Amniotic stem cell (primary cell): ENCODE data around the gene VAMP5.
"Not testable (repeated sequence)": the region's sequence is repeated elsewhere in the genome, so short reads cannot be mapped to it uniquely, and the experiment has no call there.

Experiments used
- DNase-seq: peaks from one replicate; lab custom pipeline; 2025; lab: John Stamatoyannopoulos, UW

Gene VAMP5

DNA sequence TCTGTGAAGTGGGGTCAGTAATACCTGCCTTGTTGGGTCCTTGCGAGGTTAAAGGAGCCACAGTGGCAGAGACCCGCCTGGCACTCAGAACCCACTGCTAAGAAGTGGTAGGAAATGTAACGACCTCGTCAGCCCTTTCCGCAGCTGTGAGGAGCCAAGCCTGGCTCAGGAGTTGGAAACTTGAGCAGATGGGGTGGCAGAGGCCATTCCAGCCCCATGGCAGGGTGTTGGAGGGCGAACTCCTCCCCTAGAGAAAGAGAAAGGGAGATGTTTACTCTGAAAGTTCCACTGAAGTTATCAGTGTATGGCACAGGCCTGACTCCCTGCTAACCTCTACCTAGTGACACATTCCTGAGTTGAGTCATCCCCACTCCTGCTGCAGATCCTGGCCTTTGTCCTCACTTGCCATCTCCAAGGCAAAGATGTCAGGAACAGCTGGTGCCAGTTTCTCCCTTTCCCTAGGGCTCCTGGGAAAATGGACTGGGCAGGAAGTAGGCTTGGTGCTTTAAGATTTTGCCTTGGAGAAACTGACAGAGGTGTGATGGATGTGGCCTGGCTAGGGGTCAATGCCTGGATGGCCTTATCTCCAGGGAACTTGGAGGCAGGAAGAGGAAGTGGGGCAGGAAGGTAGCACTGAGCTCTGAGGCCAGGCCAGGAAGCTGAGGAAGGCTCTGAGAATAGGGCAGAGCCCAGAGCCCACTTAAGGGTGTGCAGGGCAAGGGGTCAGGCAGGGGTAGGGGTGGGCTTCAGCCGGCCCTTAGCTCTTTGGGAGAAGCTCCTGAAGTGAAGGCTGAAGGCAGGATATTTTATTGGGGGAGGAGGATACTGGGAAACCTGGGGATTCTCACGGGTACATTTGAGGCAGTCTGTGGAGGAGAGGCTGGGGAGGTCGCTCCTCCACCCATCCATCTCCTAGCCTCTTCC, 888 bp downstream of the VAMP5 start:
- DNase-seq, result no peak

DNA sequence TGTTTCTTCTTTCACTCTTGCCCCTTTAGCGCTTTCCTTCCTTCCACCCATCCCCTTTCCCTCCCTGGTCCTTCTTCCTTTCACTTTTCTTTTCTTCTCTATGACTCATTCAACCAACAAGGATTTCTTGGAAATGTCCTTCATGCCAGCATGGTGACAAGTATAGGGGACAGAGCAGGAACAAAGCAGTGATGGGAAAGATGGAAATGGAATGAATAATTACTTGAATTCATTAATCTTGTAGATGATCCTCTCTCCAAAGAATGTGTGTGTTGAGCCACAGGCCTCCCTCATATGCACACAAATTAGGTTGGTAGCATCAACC, 1.5 kb downstream of the VAMP5 start:
- DNase-seq, result no peak

DNA sequence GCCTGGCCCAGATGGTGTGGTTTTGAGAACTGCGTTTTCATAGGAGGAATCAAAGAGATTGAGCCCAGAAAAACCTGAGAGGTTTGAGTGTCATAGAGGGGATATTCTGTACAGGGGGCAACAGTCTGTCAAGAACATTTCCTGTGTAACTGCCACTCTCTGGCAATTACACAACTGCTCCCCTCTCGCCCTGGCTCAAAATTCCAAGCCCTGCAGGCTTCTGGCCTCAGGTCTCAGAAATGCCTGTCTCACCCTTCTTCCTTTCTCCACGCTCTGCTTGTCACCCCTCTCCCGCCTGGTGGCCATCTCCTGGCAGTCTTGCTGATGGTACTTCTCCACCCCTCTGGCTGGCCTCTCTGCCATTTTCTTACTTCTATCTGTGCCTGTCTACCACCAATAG, 4.0 kb downstream of the VAMP5 start:
- DNase-seq, result no peak

DNA sequence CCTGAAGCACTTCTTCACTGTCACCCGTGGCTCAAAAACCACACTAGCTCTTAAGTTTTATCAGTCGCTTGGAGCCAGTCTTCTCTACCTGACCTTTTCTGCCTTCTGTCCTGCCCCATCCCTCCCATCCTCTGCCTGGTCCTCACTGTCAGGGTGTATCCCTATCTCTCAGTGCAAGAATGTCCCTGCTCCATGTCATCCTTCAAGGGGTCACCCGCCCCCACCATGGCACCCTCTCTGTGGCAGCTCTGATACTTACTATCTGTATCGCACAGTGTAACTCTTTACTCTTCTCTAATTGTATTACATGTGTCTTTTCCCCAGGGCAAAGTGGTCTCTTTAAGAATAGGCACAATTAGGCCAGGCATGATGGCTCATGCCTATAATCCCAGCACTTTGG, 4.4 kb downstream of the VAMP5 start:
- DNase-seq, result no peak

DNA sequence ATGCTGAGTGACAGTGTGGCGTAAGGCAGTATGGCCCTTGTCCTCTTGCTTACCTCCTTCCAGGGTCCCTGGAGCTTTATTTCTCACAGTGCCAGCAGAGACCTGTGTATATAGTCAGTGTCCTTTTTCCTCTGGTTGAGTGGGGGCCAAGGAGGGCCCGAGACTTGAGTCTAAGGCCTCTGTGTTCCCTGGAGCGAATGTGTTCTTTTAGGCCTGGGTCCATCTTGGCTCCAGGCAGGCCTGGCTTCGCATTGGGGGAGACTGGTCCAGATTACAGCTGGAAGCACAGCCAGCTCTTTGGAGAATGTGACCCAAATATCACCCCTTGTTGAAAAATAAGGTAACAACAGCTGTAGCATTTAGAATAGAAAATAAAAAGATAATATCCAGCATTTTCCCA, 5.0 kb downstream of the VAMP5 start:
- no peak for DNase-seq

DNA sequence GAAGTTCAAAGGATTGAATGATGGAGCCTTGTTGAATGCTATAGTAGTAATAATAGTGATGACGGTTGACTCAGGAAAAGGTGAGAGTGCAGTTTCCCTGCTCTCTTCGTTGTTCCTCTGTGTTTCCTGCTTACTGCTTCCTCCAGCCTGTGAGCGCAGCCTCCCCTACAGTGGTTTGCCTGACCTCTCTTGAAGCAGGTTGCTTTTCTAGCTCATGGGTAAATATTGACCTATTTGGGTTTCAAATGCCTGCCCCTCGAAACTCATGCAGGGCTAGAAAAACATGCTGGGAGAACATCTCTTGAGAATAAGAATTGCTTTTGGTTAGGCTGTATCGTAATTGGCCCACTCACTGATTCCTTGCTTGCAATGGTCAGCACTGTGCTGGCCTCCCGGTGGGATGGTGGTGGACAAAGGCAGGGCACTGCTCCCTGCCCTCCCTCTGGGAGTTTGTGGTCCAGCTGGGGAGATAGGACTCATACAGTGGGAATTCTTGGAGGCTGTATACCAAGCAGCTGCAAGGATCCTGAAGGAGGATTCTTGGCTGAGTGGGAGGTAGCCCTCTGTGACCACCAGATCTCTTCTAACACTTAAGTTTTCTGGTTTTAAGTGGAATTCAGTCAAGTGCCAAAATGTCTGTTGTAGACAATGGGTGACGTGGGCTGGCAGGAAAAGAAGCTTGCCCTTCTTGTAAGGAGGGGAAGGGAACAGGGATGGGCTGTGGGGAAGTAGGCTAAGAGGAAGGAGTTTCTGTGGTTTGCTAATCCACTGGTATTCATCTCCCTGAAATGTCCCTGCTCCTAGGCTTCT, 6.0 kb downstream of the VAMP5 start:
- DNase-seq, result no peak

DNA sequence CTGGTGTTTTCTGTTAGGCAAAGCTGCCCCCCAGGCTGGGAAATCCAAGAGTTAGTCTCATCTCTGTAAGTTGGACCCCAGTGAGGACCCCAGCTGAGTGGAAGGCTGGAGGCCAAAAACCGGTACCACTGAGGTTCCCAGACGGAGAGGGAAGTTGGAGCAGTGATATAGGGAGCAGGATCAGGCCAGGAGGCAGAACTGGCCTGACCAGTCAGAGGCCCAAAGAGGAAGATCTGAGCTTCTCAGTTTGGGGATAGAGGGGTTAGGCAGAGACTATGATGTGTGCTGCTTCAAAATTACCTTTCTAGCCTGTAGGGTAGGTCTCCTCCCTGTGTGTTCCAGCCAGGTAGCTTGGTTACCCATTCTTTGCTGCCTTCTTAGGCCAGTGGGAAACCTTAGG, 6.7 kb downstream of the VAMP5 start:
- DNase-seq, result no peak

DNA sequence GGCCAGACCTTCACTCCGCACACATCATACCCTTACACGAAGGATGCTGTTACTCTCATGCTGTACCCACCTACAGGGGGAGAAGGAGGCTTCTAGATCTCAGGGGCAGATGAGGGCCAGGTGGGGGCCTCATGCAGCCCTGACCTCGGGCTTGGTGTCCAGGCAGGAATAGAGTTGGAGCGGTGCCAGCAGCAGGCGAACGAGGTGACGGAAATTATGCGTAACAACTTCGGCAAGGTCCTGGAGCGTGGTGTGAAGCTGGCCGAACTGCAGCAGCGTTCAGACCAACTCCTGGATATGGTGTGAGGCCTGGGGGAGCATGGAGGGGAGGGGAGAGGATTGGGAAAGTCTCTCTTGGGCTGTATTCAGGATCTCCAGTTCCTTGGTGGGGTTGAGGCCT, 7.3 kb downstream of the VAMP5 start:
- no peak for DNase-seq

DNA sequence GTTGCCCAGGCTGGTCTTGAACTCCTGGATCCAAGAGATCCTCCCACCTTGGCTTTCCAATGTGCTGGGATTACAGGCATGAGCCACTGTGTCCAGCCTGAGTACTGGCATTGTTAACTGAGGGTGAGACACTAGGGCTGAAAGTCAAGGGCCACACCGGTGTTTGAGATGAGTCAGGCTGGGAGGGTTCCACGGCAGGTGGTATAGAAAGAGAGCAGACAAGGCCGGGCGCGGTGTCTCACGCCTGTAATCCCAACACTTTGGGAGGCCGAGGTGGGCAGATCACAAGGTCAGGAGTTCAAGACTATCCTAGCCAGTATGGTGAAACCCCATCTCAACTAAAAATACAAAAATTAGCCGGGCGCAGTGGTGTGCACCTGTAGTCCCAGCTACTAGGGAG, 8.1 kb downstream of the VAMP5 start:
- DNase-seq, result not testable (repeated sequence)

DNA sequence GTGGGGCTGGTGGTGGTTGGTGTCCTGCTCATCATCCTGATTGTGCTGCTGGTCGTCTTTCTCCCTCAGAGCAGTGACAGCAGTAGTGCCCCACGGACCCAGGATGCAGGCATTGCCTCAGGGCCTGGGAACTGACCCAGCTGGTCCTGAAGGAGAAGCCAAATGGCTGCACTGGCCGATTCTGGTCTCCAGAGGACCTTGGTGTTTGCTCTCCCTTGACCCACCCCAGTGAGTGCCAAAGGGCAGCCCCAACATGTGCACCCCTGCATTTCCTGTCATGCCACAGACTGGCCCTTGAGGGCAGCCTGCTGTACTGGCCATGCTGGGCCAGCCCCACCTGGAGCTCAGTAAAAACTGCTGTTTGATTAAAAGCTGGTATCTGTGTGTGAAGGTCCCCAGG, 8.8 kb downstream of the VAMP5 start:
- no peak for DNase-seq

DNA sequence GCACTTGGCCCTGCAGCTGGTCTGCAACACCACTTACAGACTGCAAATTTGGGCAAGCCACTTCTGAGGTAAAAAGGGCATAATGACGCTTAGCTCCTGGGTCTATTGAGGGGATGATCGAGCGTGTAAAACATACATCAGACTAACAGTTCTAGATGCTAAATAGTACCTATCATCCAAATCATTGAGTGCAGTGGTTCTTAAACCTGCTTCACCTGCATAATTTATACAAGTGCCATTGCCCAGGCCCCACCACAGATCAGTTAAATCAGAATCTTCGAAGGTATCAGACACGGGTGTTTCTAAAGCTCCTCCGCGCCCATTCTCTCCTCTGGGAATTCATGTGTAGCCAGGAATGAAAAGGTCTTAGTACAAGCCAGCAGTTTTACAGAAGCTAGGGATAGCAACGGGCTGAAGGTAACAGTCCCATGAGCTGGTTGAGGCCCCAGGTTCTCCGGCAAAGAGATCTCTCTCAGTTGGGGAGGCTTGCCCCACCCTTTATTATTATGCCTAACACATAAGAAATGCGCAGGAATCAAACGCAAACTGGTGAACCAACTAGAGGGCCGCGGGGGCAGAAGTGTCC, 10.6 kb downstream of the VAMP5 start:
- DNase-seq, result no peak

DNA sequence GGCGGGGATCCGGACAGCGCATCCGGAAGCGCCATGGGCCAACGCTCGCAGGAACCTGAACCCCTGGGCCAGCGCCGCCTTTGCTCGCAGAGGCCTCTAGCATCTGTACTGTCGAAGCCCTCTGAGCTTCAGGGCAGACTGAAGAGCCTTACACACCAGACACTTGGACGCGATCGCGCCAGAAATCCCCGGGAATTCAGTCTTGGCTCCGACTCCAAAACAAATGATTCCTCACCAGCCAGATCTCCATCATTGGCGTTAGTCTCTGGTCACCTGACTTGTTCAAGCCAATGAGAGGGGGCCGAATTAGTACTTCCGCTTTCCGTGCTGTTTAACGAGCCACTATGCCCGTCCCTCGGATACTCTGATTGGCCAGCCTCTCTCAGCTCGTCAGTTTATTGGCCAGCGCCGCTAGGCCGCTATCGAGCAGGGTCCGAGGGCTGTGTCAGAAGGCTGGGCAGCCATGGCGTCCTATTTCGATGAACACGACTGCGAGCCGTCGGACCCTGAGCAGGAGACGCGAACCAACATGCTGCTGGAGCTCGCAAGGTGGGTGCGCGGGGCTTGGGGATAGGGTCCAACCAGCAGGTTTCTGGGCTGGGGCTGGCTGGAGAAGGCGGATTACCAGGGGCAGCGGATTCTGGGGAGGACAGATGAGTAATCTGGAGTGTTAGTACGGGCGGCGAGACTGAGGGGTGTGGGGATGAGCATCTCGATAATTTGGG, 11.2 kb downstream of the VAMP5 start, which contains the start of gene RNF181:
RNF181 (plus strand) TSS at position 445 of the 725 bp plus-strand sequence; CDS start at position 464, 19 bp downstream.
- DNase-seq, result peak; percentile 97

DNA sequence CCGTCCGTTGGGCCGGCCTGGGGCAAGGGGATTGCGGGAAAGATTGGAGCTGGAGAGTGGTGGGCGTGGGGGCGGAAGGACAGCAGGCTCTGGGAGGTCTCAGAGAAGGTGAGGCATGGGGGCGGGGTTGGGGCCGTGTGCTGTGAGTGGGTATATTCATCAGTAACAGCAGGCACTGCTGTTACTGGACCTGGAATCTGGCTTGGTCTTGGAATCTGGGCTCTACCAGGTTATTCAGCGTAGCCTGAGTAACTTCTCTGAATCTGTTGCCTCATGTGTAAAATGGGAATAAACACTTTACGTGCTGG, 11.7 kb downstream of the VAMP5 start:
- no peak for DNase-seq

DNA sequence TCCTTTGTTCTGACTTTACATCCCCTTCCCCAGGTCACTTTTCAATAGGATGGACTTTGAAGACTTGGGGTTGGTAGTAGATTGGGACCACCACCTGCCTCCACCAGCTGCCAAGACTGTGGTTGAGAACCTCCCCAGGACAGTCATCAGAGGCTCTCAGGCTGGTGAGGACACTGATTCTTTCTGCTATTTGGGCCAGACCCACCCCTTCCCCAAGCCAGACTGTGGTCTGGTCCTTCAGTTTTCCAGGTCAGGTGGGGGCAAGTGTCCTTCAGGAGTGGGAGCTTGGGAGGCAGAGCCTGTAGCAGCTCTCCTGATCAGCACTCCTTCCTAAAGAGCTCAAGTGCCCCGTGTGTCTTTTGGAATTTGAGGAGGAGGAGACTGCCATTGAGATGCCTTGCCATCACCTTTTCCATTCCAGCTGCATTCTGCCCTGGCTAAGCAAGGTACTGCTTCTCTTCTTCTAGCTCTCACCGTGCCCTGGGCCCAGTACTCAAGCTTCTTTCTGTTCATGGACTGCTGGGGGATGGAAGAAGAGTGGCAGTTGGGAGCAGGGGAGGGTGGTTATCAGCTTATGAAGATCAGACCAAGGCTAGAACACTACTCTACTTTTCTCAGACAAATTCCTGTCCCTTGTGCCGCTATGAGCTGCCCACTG, 12.4 kb downstream of the VAMP5 start:
- DNase-seq, result no peak

DNA sequence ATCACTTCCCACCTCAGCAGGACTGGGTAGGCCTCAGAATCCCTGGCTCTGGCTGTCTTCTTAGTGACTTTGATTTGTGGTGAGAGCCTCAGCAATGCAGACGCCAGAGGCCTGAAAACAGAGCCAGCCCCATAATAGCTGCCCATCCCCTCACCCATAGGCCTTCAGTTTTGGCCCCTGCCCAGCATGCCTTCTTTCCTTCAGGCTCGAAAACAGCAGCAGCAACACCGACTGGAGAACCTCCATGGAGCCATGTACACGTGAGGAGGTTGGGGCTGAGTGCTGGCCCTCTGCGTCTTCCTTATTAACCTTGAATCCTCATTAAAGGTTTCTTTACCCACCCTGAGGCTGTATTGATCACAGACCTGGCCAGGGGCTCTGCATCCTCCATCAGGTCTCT, 13.0 kb downstream of the VAMP5 start:
- no peak for DNase-seq

DNA sequence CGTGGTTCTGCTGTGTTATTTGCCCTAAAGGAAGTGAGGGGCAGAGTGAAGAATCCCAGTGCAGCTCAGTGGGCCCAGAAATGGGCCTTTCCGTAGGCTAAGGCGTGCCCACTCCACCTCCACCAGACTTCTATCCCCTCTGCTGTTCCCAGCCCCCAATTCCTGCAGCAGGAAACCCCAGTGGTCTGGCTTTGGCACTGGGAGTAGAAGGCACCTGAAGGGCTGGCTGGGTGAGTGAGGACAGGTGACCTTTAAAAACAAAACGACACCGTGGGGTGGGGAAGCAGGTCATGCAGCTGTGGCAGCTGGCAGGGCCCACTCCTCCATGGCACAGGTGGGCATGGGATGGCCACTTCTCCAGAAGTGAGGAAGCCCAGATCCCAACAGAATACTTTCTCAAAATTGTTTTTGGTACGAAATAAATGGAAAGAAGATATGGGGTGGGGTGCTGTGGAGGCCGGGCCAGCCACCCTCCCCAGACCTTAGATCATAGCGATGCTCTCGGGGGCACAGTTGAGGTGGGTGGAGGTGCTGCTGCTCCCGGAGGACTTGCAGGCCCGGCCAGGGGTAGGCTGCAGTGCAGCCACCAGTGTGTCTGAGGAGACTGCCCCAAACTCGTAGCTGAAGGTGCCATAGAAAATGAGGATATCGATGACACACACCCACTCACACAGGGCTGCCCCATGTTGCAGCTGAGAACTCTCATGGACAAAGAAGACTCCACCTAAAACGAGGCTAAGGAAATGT, 14.5 kb downstream of the VAMP5 start:
- no peak for DNase-seq

DNA sequence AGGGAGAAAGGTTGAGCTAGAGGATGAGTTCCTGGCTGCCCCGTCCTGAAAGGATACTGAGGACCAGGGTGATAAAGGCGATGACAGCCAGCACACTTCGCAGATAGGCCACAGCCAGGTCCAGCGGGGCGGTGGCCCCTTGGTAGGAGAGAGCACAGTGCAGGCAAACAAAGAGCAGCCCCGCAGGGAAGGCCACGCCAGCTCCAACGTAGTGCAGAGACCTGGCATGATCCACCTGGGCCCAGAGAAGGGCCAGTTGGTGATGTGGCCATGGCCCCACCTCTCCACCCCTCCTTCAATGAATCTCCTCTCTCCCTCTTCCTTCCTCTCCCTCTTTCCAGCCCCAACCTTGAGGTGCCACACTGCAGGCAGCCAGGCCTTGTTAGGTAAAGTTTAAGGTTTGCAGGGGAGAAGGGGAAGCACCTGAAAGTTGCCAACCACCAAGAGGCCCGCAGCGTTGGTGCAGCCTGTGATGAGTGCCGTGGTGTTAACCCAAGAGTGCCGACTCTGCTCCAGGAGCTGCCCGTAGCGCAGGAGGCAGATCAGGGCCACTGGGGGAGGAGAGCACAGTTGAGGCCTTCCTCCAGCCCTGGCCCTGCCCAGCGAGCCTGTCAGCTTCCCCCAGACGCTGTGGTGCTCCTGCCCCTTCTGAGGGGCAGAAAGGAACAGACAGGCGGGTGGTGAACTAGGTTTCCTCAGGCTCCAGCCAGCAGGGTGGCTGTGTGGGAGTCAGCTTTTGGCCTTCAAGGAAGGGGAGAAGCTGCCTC, 15.4 kb downstream of the VAMP5 start:
- DNase-seq, result no peak

DNA sequence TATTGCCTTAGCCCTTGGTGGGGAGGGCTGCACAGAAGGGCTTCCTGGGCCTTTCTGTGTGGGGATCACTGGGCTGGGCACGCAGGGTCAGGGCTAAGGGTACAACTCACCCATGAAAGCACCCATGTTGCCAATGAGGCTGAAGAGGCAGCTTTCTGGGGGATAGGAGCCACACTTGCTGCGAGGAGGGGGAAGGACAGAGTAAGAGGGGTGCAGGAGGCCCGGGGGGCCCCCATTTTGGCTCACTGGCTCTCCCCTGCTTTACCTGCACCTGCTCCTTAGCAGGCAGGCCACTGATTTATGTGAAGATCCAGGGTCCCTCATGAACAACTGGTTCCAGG, 16.0 kb downstream of the VAMP5 start:
- DNase-seq, result no peak

DNA sequence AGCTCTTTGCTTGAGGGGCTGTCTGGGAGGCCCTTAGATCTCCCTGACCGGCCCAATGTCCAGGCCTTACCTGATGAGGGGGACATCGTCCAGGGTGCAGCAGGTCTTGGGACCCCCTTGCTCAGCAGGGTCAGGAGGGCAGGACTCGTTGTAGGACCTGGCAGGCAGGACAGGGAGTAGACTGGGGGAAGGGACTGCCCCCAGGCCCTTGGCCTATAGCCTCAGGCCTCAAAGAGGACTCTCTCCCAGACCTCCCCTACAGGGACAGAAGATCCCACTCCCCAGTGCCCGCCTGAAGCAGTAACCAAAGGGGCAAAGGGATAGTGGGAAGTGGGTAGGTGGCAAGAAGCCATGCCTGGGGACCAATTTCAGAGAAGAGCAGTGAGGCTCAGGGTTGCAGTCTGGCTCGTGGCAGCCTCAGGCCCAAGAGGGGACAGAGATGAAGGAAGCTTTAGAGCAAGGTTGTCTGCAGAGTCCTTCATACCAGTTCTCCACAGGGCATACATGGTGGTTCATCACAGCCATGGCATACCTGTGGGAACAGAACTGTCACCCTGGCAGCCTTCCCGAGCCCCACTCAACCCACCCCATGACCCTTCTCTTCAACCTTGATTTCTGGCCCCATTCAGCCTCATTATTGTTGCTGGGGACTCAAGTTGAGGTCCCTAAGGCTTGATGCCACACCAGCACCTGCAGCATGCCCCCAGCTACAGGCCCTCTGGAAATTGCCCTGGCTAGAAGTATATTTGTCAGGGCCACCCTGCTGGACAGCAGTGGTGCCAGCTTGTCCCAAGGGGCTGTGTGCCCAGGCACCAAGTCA, 16.9 kb downstream of the VAMP5 start:
- DNase-seq, result no peak
